ENCODE data around the gene CRACR2B.

The CRACR2B gene

DNA sequence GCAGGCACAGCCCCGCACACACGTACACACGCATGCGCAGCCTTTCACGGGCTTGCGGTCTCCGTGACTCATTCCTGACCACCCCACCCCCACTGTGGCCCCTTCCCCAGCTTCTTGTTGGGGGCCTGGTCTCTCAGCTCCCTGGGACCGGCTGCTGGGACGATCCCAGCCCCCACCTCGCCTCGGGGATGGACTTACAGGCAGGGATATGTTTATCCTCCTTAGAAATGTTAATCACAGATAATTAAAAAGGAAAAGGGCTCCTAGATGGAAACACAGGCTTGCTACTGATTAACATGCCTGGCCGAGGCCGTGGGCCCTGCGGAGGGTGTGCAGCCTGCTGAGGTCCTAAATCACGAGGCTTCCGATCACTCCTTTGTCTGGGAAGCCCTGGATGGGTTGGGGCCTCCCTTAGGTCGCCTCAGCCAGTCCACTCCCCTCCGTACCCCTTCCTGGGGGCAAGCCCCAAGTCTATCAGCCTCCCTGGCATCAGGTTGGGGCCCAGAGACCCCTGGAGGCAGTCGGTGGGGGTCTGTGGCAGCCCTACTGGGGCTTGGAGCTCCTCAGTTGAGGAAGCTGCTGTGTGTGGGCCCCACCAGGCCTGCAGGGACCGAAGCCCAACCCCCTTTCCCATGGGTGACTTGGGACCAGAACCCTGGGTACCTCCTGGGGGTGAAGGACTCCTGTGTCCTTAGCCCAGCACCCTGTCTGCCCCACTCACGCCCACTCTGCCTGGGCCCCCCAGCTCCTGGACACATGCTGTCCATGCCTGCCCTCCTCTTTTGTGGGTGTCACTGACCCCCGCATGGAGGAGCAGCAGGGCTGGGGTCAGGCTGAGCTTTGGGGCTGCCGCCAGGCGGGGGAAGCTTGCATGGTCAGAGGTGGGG lies 35.5 kb downstream of the CRACR2B start:
- POLR2A ChIA-PET: no interaction called here
- Histone ChIP-seq H3K36me3 (ENCODE audit: control insufficient read depth in 2 of 2, insufficient read depth in 1 of 2, low read length in 2 of 2) (peaks cover 0 to 12% of the 10 kb centered on the region in 2 experiments; a peak in 1 of 3 replicates), H3K4me1 (ENCODE audit: control insufficient read depth, insufficient read depth, low read length) (no peaks in the 10 kb centered on the region), H3K27ac (ENCODE audit: extremely low read depth, low read depth, low read length) (no peak overlapping the region), H3K4me3 (ENCODE audit: low read depth, low read length) (no peak overlapping the region), H3K9me3 (ENCODE audit: control insufficient read depth, insufficient read depth, low read depth, low read length) (no peaks in the 10 kb centered on the region)
- CTCF ChIA-PET: interaction anchor here (1.3 kb wide), 1 partner anchor 188 kb away, joined by 3 read pairs; no protein-coding TSS in a partner anchor
- TF ChIP-seq, protein P1, sequence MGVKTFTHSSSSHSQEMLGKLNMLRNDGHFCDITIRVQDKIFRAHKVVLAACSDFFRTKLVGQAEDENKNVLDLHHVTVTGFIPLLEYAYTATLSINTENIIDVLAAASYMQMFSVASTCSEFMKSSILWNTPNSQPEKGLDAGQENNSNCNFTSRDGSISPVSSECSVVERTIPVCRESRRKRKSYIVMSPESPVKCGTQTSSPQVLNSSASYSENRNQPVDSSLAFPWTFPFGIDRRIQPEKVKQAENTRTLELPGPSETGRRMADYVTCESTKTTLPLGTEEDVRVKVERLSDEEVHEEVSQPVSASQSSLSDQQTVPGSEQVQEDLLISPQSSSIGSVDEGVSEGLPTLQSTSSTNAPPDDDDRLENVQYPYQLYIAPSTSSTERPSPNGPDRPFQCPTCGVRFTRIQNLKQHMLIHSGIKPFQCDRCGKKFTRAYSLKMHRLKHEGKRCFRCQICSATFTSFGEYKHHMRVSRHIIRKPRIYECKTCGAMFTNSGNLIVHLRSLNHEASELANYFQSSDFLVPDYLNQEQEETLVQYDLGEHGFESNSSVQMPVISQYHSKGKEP (tag by site-specific recombination; IDR thresholded peaks at IDR 0.05): no peak
- TF ChIP-seq ZNF837 (tag by site-specific recombination; IDR thresholded peaks at IDR 0.05) (no peak), ZNF2 (tag by site-specific recombination; IDR thresholded peaks at IDR 0.05) (no peak), ZFHX2 (tag by site-specific recombination; conservative IDR thresholded peaks at IDR 0.05) (no peak; the same call in 1 of the 2 replicates), ZSCAN16 (tag by site-specific recombination; IDR thresholded peaks at IDR 0.05) (no peak), ZNF785 (tag by site-specific recombination; IDR thresholded peaks at IDR 0.05) (no peak), ZNF555 (tag by site-specific recombination; conservative IDR thresholded peaks at IDR 0.05) (no peak), KLF10 (tag by site-specific recombination; IDR thresholded peaks at IDR 0.05) (no peak), ZNF174 (tag by site-specific recombination; IDR thresholded peaks at IDR 0.05) (no peak), ZNF155 (tag by site-specific recombination; IDR thresholded peaks at IDR 0.05) (no peak), EGR2 (tag by site-specific recombination; IDR thresholded peaks at IDR 0.05; ENCODE audit: low read depth) (no peak), ZNF473 (tag by site-specific recombination; IDR thresholded peaks at IDR 0.05) (no peak), GLIS1 (tag by site-specific recombination; IDR thresholded peaks at IDR 0.05) (peak; percentile 83), ZNF501 (tag by site-specific recombination; IDR thresholded peaks at IDR 0.05) (no peak), ZNF777 (tag by site-specific recombination; IDR thresholded peaks at IDR 0.05; ENCODE audit: borderline replicate concordance) (no peak), ZNF548 (tag by site-specific recombination; IDR thresholded peaks at IDR 0.05) (no peak), ZNF112 (tag by site-specific recombination; IDR thresholded peaks at IDR 0.05) (no peak), ZIC2 (tag by site-specific recombination; IDR thresholded peaks at IDR 0.05) (peak; percentile 59; the same call in 1 of the 2 replicates), ZXDB (tag by site-specific recombination; IDR thresholded peaks at IDR 0.05) (no peak), ZBTB48 (tag by site-specific recombination; IDR thresholded peaks at IDR 0.05) (no peak)
- TF ChIP-seq, protein P2, sequence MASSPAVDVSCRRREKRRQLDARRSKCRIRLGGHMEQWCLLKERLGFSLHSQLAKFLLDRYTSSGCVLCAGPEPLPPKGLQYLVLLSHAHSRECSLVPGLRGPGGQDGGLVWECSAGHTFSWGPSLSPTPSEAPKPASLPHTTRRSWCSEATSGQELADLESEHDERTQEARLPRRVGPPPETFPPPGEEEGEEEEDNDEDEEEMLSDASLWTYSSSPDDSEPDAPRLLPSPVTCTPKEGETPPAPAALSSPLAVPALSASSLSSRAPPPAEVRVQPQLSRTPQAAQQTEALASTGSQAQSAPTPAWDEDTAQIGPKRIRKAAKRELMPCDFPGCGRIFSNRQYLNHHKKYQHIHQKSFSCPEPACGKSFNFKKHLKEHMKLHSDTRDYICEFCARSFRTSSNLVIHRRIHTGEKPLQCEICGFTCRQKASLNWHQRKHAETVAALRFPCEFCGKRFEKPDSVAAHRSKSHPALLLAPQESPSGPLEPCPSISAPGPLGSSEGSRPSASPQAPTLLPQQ (tag by site-specific recombination; IDR thresholded peaks at IDR 0.05): peak; percentile 97
- TF ChIP-seq, protein P3, sequence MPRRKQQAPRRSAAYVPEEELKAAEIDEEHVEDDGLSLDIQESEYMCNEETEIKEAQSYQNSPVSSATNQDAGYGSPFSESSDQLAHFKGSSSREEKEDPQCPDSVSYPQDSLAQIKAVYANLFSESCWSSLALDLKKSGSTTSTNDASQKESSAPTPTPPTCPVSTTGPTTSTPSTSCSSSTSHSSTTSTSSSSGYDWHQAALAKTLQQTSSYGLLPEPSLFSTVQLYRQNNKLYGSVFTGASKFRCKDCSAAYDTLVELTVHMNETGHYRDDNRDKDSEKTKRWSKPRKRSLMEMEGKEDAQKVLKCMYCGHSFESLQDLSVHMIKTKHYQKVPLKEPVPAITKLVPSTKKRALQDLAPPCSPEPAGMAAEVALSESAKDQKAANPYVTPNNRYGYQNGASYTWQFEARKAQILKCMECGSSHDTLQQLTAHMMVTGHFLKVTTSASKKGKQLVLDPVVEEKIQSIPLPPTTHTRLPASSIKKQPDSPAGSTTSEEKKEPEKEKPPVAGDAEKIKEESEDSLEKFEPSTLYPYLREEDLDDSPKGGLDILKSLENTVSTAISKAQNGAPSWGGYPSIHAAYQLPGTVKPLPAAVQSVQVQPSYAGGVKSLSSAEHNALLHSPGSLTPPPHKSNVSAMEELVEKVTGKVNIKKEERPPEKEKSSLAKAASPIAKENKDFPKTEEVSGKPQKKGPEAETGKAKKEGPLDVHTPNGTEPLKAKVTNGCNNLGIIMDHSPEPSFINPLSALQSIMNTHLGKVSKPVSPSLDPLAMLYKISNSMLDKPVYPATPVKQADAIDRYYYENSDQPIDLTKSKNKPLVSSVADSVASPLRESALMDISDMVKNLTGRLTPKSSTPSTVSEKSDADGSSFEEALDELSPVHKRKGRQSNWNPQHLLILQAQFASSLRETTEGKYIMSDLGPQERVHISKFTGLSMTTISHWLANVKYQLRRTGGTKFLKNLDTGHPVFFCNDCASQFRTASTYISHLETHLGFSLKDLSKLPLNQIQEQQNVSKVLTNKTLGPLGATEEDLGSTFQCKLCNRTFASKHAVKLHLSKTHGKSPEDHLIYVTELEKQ (tag by site-specific recombination; IDR thresholded peaks at IDR 0.05; ENCODE audit: borderline replicate concordance): no peak
- TF ChIP-seq, protein P4, sequence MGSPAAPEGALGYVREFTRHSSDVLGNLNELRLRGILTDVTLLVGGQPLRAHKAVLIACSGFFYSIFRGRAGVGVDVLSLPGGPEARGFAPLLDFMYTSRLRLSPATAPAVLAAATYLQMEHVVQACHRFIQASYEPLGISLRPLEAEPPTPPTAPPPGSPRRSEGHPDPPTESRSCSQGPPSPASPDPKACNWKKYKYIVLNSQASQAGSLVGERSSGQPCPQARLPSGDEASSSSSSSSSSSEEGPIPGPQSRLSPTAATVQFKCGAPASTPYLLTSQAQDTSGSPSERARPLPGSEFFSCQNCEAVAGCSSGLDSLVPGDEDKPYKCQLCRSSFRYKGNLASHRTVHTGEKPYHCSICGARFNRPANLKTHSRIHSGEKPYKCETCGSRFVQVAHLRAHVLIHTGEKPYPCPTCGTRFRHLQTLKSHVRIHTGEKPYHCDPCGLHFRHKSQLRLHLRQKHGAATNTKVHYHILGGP (tag by site-specific recombination; IDR thresholded peaks at IDR 0.05): no peak
- TF ChIP-seq, protein P5, sequence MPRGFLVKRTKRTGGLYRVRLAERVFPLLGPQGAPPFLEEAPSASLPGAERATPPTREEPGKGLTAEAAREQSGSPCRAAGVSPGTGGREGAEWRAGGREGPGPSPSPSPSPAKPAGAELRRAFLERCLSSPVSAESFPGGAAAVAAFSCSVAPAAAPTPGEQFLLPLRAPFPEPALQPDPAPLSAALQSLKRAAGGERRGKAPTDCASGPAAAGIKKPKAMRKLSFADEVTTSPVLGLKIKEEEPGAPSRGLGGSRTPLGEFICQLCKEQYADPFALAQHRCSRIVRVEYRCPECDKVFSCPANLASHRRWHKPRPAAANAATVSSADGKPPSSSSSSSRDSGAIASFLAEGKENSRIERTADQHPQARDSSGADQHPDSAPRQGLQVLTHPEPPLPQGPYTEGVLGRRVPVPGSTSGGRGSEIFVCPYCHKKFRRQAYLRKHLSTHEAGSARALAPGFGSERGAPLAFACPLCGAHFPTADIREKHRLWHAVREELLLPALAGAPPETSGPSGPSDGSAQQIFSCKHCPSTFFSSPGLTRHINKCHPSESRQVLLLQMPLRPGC (tag by site-specific recombination; IDR thresholded peaks at IDR 0.05): no peak
- TF ChIP-seq, protein P6, sequence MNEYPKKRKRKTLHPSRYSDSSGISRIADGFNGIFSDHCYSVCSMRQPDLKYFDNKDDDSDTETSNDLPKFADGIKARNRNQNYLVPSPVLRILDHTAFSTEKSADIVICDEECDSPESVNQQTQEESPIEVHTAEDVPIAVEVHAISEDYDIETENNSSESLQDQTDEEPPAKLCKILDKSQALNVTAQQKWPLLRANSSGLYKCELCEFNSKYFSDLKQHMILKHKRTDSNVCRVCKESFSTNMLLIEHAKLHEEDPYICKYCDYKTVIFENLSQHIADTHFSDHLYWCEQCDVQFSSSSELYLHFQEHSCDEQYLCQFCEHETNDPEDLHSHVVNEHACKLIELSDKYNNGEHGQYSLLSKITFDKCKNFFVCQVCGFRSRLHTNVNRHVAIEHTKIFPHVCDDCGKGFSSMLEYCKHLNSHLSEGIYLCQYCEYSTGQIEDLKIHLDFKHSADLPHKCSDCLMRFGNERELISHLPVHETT (tag by site-specific recombination; IDR thresholded peaks at IDR 0.05): no peak

All from HEK293 (cell line).